HepG2 (cell line): ENCODE measurements around the gene ZNF396. TPM values are rescaled to one million over a fixed set of nuclear protein-coding genes. Genes with fewer than 3 reads are reported as not detected.
A peak's percentile ranks its signal among the peaks of the same experiment; 100 is the strongest.

ENCODE experiments used
- ATAC-seq: fragments of 200-7000 bp; cut with Tn5 transposase; 3 replicates; pipeline ENCODE4 v1.9.1; 2020; ENCODE audit warnings: mild to moderate bottlenecking, moderate library complexity
- BruUV-seq: library from RNA; stranded (reverse); fragments of 400-500 nt; replicated peaks from 2 replicates; lab custom pipeline; 2021; lab: Mats Ljungman, UMichigan
- CTCF ChIA-PET: fragments of 300-600 bp; formaldehyde crosslinking; extraction: SDS; loops from one replicate; lab custom pipeline; 2021; ENCODE audit warnings: low total read pairs, inconsistent platforms, low intra/inter-chr PET ratio; lab: Yijun Ruan, JAX
- POLR2A ChIA-PET: fragments of 350-600 bp; sonication (Branson Sonifier 250); formaldehyde crosslinking; loops from one replicate; lab custom pipeline; 2020; ENCODE audit warnings: antibody characterized with exemption, inconsistent platforms; lab: Yijun Ruan, JAX
- DNase-seq: peaks from one replicate; pipeline ENCODE4 v3.0.0-alpha.2; 2015; ENCODE audit warnings: low spot score
- FAIRE-seq: peaks from 3 replicates; lab custom pipeline; 2011; peaks lifted over from hg19 to GRCh38; lab: Jason Lieb, UNC
- H2AFZ ChIP-seq: one replicate; pipeline ENCODE4 v1.6.1; 2011; ENCODE audit warnings: low read length, inconsistent platforms
- H3K27ac ChIP-seq: fragments of 300-600 bp; 3 replicates; pipeline ENCODE4 v1.8.0; 2011; ENCODE audit warnings: mixed run types, mild to moderate bottlenecking, mixed read lengths, low read length, inconsistent platforms; ENCODE audit not compliant: insufficient read depth; ENCODE audit errors: extremely low read length
- H3K27me3 ChIP-seq, 2 experiments: fragments of 200-600 bp in 1 of 2; 2 replicates in 1 of 2; 3 replicates in 1 of 2; pipeline versions ENCODE4 v1.6.0 to v1.8.0; 2011; ENCODE audit warnings: low read length in 2 of 2, mild to moderate bottlenecking in 2 of 2, moderate library complexity in 2 of 2, inconsistent platforms in 1 of 2; ENCODE audit not compliant: insufficient read depth in 2 of 2, control insufficient read depth in 1 of 2
- H3K36me3 ChIP-seq, 2 experiments: fragments of 200-600 bp in 1 of 2; replicated peaks in 1 of 2; 2 replicates in 1 of 2; 3 replicates in 1 of 2; pipeline versions ENCODE4 v1.5.1 to v1.8.0; 2011; ENCODE audit warnings: low read length in 2 of 2, inconsistent platforms in 1 of 2; ENCODE audit not compliant: insufficient read depth in 2 of 2, control insufficient read depth in 1 of 2
- H3K4me1 ChIP-seq: 2 replicates; pipeline ENCODE4 v1.5.1; 2012; ENCODE audit warnings: low read length, inconsistent platforms; ENCODE audit not compliant: insufficient read depth
- H3K4me2 ChIP-seq: 2 replicates; pipeline ENCODE4 v1.6.0; 2011; ENCODE audit warnings: low read depth, low read length, inconsistent platforms
- H3K4me3 ChIP-seq, 3 experiments: fragments of 200-600 bp in 1 of 3; sonication (generic), shearing (Covaris generic) in 1 of 3; replicated peaks in 1 of 3; 2 replicates each; pipeline ENCODE4 v1.5.1; 2011 to 2016; ENCODE audit warnings: low read length in 3 of 3, inconsistent platforms in 2 of 3, low read depth in 2 of 3, mild to moderate bottlenecking in 2 of 3, control low read depth in 1 of 3, mixed read lengths in 1 of 3; ENCODE audit not compliant: insufficient read depth in 1 of 3
- H3K79me2 ChIP-seq: one replicate; pipeline ENCODE4 v1.6.1; 2011; ENCODE audit warnings: low read length, inconsistent platforms; ENCODE audit not compliant: insufficient read depth
- H3K9ac ChIP-seq: 2 replicates; pipeline ENCODE4 v1.6.0; 2011; ENCODE audit warnings: mild to moderate bottlenecking, low read depth, low read length, inconsistent platforms; ENCODE audit not compliant: insufficient read depth
- H3K9me3 ChIP-seq: 2 replicates; pipeline ENCODE4 v1.5.1; 2012; ENCODE audit warnings: mild to moderate bottlenecking, low read length
- H4K20me1 ChIP-seq: 2 replicates; pipeline ENCODE4 v1.6.0; 2011; ENCODE audit warnings: inconsistent platforms, mild to moderate bottlenecking, low read length, moderate library complexity; ENCODE audit not compliant: insufficient read depth
- ARHGAP35 ChIP-seq: sonication (generic); formaldehyde crosslinking; IDR thresholded peaks from 2 replicates; pipeline ENCODE4 v1.9.0; 2022; ENCODE audit warnings: mild to moderate bottlenecking, inconsistent platforms, moderate library complexity, missing genetic modification reagents, borderline replicate concordance
- MLLT10 ChIP-seq: sonication (generic); formaldehyde crosslinking; IDR thresholded peaks from 2 replicates; pipeline ENCODE4 v1.4.0; 2020; ENCODE audit warnings: missing genetic modification reagents
- MNT ChIP-seq: fragments of 450-650 bp; IDR thresholded peaks from 2 replicates; pipeline ENCODE4 v1.6.1; 2016
- MTERF4 ChIP-seq: sonication (generic); formaldehyde crosslinking; IDR thresholded peaks from 2 replicates; pipeline ENCODE4 v1.8.0; 2023; ENCODE audit warnings: mild to moderate bottlenecking, missing genetic modification reagents
- NFE2 ChIP-seq: sonication (generic); formaldehyde crosslinking; IDR thresholded peaks from 2 replicates; pipeline ENCODE4 v1.4.0; 2020; ENCODE audit warnings: missing genetic modification reagents
- RXRB ChIP-seq: IDR thresholded peaks from 2 replicates; pipeline ENCODE4 v1.6.1; 2016; ENCODE audit warnings: borderline replicate concordance, missing genetic modification reagents, missing compliant biosample characterization
- SATB2 ChIP-seq: sonication (generic); formaldehyde crosslinking; IDR thresholded peaks from 2 replicates; pipeline ENCODE4 v1.5.0; 2020; ENCODE audit warnings: missing genetic modification reagents
- ZFP90 ChIP-seq: sonication (generic); formaldehyde crosslinking; IDR thresholded peaks from 2 replicates; pipeline ENCODE4 v1.8.0; 2022; ENCODE audit warnings: missing genetic modification reagents, mild to moderate bottlenecking, inconsistent platforms, borderline replicate concordance
- ZNF672 ChIP-seq: sonication (generic); formaldehyde crosslinking; IDR thresholded peaks from 2 replicates; pipeline ENCODE4 v1.8.1; 2022; ENCODE audit warnings: missing genetic modification reagents
- ZSCAN12 ChIP-seq: sonication (generic); formaldehyde crosslinking; IDR thresholded peaks from 2 replicates; pipeline ENCODE4 v1.9.0; 2021; ENCODE audit warnings: mild to moderate bottlenecking, missing genetic modification reagents
- WGBS: methylation state at CpG from one replicate; pipeline ENCODE4 v1.1.6; 2017; ENCODE audit warnings: low lambda C conversion rate; 5-methylcytosine and 5-hydroxymethylcytosine counted together
- in situ Hi-C: cut with HindIII; loops from 2 replicates; pipeline ENCODE4 v1.10.0; 2017; ENCODE audit warnings: low pct_unique_long_range_greater_than_20kb; ENCODE audit not compliant: extremely low pct_ligation_motif_present
- intact Hi-C: fragments of 100-400 bp; cut with micrococcal nuclease; formaldehyde crosslinking; loops from one replicate; pipeline ENCODE4 v1.10.0; 2022; ENCODE audit not compliant: unreplicated experiment
- polyA plus RNA-seq, 8 experiments: library from polyadenylated mRNA; depleted of rRNA in 3 of 8; stranded (reverse) in 7 of 8; unstranded in 1 of 8; fragments of >200 nt; fragmentation: Illumina TruSeq in 4 of 8; extraction: Trizol in 4 of 8; gene quantifications; 2 replicates each; pipeline versions ENCODE4 v1.2.1 to v1.2.3, GENCODE V29; 2011 to 2016; ENCODE audit warnings: low read depth in 4 of 8, missing spikeins in 1 of 8, mixed read lengths in 1 of 8; ENCODE audit not compliant: insufficient read depth in 1 of 8
- total RNA-seq, 5 experiments: library from RNA; depleted of rRNA; stranded (reverse); fragments of >200 nt; fragmentation: Illumina TruSeq; extraction: Trizol; gene quantifications; 2 replicates each; pipeline ENCODE4 v1.2.3, GENCODE V29; 2016; ENCODE audit warnings: low read depth in 1 of 5

Gene ZNF396
- total and polyA plus RNA-seq, 2 of the 13 experiments (the other 11 are each of a cell fraction or from before 2014, with no cell fraction given) = 0.25 to 0.75 TPM

- Histone ChIP-seq H2AFZ (no peak overlapping the region), H3K27ac (no peak overlapping the region), H3K4me1 (no peaks in the 10 kb centered on the region), H3K4me2 (no peak overlapping the region), H3K27me3 (no peaks in the 10 kb centered on the region), H3K4me3 (no peak overlapping the region), H3K36me3 (no peaks in the 10 kb centered on the region), H4K20me1 (no peaks in the 10 kb centered on the region), H3K9ac (no peak overlapping the region), H3K9me3 (peaks cover 2% of the 10 kb centered on the region), H3K79me2 (no peaks in the 10 kb centered on the region)
- CTCF ChIA-PET = no interaction called here
- in situ Hi-C loops (no loop called here), intact Hi-C loops (no loop called here)
- FAIRE-seq = no peak
- no peak for TF ChIP-seq MTERF4
- TF ChIP-seq RXRB (CRISPR knock-in tag) = no peak
- no peak for TF ChIP-seq SATB2
- TF ChIP-seq NFE2 (CRISPR knock-in tag) = no peak
- no peak for TF ChIP-seq ZFP90 (CRISPR knock-in tag)
- no peak for TF ChIP-seq ARHGAP35
- no peak for TF ChIP-seq ZSCAN12 (CRISPR knock-in tag)
- no peak for TF ChIP-seq ZNF672 (CRISPR knock-in tag)
- ATAC-seq = no peak
- DNase-seq = no peak
- no TSS peak for BruUV-seq
- WGBS = 46% methylated on average over 2 of the region's 3 CpGs
- POLR2A ChIA-PET = no interaction called here
Measured at GRCh38 chr18:35422237-35422636, 45.1 kb upstream of the ZNF396 start.

- intact Hi-C loops = no loop called here
- in situ Hi-C loops = no loop called here
- peaks cover 5% of the 10 kb centered on the region for H3K9me3 ChIP-seq
- no peaks in the 10 kb centered on the region for H4K20me1 ChIP-seq
- no peaks in the 10 kb centered on the region for H3K36me3 ChIP-seq
- FAIRE-seq = no peak
- H3K4me2 ChIP-seq = no peak overlapping the region
- WGBS = 16% methylated on average over 4 of the region's 4 CpGs
- no TSS peak for BruUV-seq
- no peaks in the 10 kb centered on the region; a peak in 1 of 5 replicates for H3K27me3 ChIP-seq
- H3K79me2 ChIP-seq = no peaks in the 10 kb centered on the region
- H3K27ac ChIP-seq = no peak overlapping the region
- TF ChIP-seq MLLT10 (CRISPR knock-in tag) = no peak
- TF ChIP-seq MNT = peak; percentile 97
- no peak overlapping the region for H2AFZ ChIP-seq
- no peak for DNase-seq
- H3K4me1 ChIP-seq = no peaks in the 10 kb centered on the region
- no peak for ATAC-seq
- ChIA-PET CTCF (no interaction called here), POLR2A (no interaction called here)
- H3K9ac ChIP-seq = no peak overlapping the region
- no peak overlapping the region for H3K4me3 ChIP-seq
Measured at GRCh38 chr18:35418610-35419009, 41.5 kb upstream of the ZNF396 start.
